ENCODE measurements around the gene CCDC171. TPM values are rescaled to one million over a fixed set of nuclear protein-coding genes. Genes with fewer than 3 reads are reported as not detected.
"Not testable (repeated sequence)": the region's sequence is repeated elsewhere in the genome, so short reads cannot be mapped to it uniquely, and the experiment has no call there.

CCDC171 gene
- total RNA-seq, 1 donor from 2014 or later: 2.9 TPM

DNA sequence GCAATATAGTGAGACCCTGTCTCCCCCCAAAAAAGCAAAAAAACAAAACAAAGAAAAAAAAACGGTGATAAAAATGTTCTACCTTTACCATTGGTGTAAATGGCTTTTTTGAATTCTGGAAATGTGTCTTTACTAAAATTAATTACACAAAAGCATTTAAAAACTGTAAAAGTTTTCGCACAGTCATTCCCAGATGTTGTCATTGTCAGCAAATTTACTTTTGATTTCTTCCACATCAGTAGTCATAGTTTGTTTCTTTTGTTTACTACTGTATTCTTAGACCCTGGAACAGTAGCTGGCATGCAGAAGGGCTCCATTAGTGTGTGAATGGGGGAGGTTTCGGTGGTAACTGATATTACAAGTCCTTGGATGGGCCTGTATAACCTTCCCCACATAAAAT, 39.5 kb downstream of the CCDC171 start:
- no peak for DNase-seq
- Histone ChIP-seq H3K4me1 (no peaks in the 10 kb centered on the region), H3K27ac (no peak overlapping the region), H3K4me3 (no peak overlapping the region), H3K27me3 (ENCODE audit: low read depth) (no peaks in the 10 kb centered on the region), H3K9me3 (peaks cover 3% of the 10 kb centered on the region), H3K36me3 (no peaks in the 10 kb centered on the region)
- intact Hi-C loops (cut with DNase I): no loop called here
- no peak for TF ChIP-seq CTCF (IDR thresholded peaks at IDR 0.05)
- no peak for ATAC-seq

DNA sequence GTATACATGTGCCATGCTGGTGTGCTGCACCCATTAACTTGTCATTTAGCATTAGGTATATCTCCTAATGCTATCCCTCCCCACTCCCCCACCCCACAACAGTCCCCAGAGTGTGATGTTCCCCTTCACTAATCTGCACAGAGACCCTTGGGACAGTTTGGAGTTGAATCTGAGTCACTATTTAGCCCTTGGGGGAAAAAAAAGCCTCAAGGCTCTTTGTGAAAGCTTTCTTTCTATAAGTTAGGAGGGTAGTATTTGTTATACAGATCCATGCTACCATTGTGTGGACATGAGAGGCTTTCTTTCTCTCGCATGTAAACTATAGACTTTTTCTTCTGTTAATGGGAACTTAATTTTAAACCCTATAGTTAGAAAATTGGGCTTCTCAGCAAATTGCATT, 40.1 kb downstream of the CCDC171 start:
- H3K4me3 ChIP-seq; H3K27ac ChIP-seq; H3K36me3 ChIP-seq; ATAC-seq; H3K9me3 ChIP-seq; H3K27me3 ChIP-seq (ENCODE audit: low read depth); DNase-seq; H3K4me1 ChIP-seq; intact Hi-C loops (cut with DNase I): not testable (repeated sequence)

GRCh38 chr9:15600666-15601330, 48.0 kb downstream of the CCDC171 start:
- H3K4me1 ChIP-seq; H3K36me3 ChIP-seq; H3K27me3 ChIP-seq (ENCODE audit: low read depth); DNase-seq; intact Hi-C loops (cut with DNase I); H3K4me3 ChIP-seq; H3K9me3 ChIP-seq; ATAC-seq; H3K27ac ChIP-seq: not testable (repeated sequence)

DNA sequence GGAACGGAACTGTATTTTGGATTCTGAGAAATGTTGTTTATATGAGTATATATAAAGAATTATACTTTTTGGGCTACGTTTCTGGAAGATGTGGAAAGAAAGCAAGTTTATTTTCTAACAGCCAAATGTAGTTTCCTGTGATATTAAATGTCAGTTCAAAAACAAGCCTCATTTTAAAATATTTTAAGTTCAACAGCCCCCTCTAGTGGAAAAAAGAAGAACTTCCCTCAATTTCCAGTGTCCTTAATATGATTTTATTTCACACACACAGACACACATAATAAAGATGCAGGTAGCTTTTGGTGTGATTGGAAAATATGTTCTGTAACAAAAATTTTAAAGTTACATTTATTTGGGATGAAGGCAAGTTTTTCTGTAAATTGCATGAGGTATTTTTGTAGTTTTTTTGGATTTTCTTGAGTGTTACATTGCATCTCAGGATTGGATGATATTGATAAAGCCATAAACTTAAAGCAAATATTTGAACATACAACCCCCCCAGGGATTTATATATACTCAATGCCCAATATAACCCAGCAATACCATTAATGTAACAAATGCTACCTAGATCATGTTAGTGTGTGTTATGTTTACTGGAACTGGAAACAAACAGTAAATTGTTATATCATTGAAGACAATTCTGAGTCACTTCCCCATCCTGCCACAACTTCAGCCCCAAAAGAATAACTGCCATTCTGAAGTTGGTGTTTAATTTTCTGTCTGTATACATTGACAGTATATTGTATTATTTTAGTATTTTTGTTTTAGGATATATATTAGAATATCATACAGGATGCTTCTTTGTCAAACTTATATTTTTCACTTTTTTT, 54.0 kb downstream of the CCDC171 start:
- ATAC-seq: no peak
- no peak for DNase-seq

DNA sequence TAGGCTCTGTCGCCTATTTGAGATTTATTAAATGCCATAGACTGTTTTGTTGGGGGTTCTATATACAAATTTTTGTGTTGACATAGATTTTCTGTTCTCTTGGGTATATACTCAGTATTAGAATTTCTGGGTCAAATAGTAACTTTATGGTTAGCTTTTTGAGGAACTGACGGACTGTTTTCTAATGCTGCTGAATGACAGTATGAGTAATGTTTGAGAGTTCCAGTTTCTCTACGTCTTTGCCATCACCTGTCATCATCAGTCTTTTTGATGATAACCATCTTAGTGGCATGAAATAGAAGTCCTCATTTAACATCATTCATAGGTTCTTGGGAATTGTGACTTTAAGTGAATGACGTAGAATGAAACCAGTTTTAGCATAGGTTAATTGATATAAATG, 60.1 kb downstream of the CCDC171 start:
- intact Hi-C loops (cut with DNase I): no loop called here
- H3K27me3 ChIP-seq (ENCODE audit: low read depth): no peaks in the 10 kb centered on the region
- no peak for DNase-seq
- H3K4me3 ChIP-seq: no peak overlapping the region
- no peak overlapping the region for H3K27ac ChIP-seq
- H3K36me3 ChIP-seq: no peaks in the 10 kb centered on the region
- H3K9me3 ChIP-seq: no peaks in the 10 kb centered on the region
- no peaks in the 10 kb centered on the region for H3K4me1 ChIP-seq
- ATAC-seq: no peak
- no peak for TF ChIP-seq CTCF (IDR thresholded peaks at IDR 0.05)

More for the DNA sequence above, 54.0 kb downstream of the CCDC171 start:
- H3K27ac ChIP-seq: no peak overlapping the region
- no peaks in the 10 kb centered on the region for H3K27me3 ChIP-seq (ENCODE audit: low read depth)
- no peaks in the 10 kb centered on the region for H3K9me3 ChIP-seq
- TF ChIP-seq CTCF (IDR thresholded peaks at IDR 0.05): peak; percentile 78
- no peak overlapping the region for H3K4me3 ChIP-seq
- no peaks in the 10 kb centered on the region for H3K4me1 ChIP-seq
- H3K36me3 ChIP-seq: no peaks in the 10 kb centered on the region
- intact Hi-C loops (cut with DNase I): no loop called here

DNA sequence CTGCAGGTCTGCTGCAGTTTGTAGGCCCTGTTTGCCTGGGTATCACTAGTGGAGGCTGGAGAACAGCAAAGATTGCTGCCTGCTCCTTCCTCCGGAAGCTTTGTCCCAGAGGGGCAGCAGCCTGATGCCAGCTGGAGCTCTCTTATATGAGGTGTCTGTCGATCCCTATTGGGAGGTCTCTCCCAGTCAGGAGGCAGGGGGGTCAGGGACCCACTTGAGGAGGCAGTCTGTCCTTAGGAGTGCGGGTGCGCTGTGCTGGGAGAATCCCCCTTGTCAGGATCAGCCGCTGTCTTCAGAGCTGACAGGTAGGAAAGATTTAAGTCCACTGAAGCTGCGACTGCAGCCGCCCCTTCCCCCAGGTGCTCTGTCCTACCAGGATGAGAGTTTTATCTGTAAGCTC, 64.9 kb downstream of the CCDC171 start:
- ATAC-seq (no peak), DNase-seq (no peak)
- Histone ChIP-seq H3K27ac (no peak overlapping the region), H3K4me3 (no peak overlapping the region), H3K9me3 (no peaks in the 10 kb centered on the region), H3K27me3 (ENCODE audit: low read depth) (no peaks in the 10 kb centered on the region), H3K36me3 (no peaks in the 10 kb centered on the region), H3K4me1 (no peaks in the 10 kb centered on the region)
- intact Hi-C loops (cut with DNase I): no loop called here
- no peak for TF ChIP-seq CTCF (IDR thresholded peaks at IDR 0.05)
